ENCODE results near the gene OR10A3. TPM values are rescaled to one million over a fixed set of nuclear protein-coding genes. Genes with fewer than 3 reads are reported as not detected.
"Not testable (repeated sequence)": the region's sequence is repeated elsewhere in the genome, so short reads cannot be mapped to it uniquely, and the experiment has no call there.

OR10A3 gene
- total RNA-seq (ENCODE audit: low replicate concordance): not detected in 2 replicates
- long read RNA-seq: 0 reads

DNA sequence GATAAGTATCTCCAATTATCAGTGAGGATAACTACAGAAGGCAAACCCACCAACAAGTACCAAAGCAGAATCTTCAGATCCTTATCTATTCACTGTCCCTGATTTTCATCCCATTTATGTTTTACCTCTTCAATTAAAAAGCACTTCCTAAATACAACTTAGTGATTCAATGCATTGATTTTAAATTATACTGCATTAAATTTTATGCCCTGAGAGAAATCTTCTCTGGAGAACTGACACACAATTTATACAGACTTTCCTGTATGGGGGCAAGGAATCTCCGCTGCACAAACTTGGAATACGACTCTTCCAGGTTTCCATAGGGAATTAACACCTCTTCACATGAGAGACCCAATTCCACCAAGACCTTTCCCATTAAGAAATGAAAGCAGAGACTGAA, at the start of gene OR10A3:
TSS of gene OR10A3 (minus strand) at position 101 of the 400 bp plus-strand sequence. CDS start 2,188 bp downstream, outside the sequence.
- no peak within 1 kb of the TSS for H3K4me3 Mint-ChIP-seq
- H3K27me3 Mint-ChIP-seq: peaks cover 5% of the 10 kb centered on the region
- DNase-seq (ENCODE audit: extremely low spot score, unreplicated experiment): no peak
- no peaks in the 10 kb centered on the region for H3K4me1 Mint-ChIP-seq (ENCODE audit: unreplicated experiment)
- TF ChIP-seq, protein P1, sequence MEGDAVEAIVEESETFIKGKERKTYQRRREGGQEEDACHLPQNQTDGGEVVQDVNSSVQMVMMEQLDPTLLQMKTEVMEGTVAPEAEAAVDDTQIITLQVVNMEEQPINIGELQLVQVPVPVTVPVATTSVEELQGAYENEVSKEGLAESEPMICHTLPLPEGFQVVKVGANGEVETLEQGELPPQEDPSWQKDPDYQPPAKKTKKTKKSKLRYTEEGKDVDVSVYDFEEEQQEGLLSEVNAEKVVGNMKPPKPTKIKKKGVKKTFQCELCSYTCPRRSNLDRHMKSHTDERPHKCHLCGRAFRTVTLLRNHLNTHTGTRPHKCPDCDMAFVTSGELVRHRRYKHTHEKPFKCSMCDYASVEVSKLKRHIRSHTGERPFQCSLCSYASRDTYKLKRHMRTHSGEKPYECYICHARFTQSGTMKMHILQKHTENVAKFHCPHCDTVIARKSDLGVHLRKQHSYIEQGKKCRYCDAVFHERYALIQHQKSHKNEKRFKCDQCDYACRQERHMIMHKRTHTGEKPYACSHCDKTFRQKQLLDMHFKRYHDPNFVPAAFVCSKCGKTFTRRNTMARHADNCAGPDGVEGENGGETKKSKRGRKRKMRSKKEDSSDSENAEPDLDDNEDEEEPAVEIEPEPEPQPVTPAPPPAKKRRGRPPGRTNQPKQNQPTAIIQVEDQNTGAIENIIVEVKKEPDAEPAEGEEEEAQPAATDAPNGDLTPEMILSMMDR (conservative IDR thresholded peaks at IDR 0.05): no peak
- H3K9me3 Mint-ChIP-seq: peaks cover 9% of the 10 kb centered on the region
- H3K36me3 Mint-ChIP-seq: no peaks in the 10 kb centered on the region
- no peak within 1 kb of the TSS for H3K27ac Mint-ChIP-seq

- H3K9me3 Mint-ChIP-seq; H3K36me3 Mint-ChIP-seq; H3K27me3 Mint-ChIP-seq; DNase-seq (ENCODE audit: extremely low spot score, unreplicated experiment): not testable (repeated sequence)
- H3K27ac Mint-ChIP-seq: peak overlapping the region; percentile 78
- H3K4me3 Mint-ChIP-seq: peak overlapping the region; percentile 95
- peaks cover 12% of the 10 kb centered on the region for H3K4me1 Mint-ChIP-seq (ENCODE audit: unreplicated experiment)
Measured at GRCh38 chr11:7987560-7987883, 46.0 kb upstream of the OR10A3 start.

DNA sequence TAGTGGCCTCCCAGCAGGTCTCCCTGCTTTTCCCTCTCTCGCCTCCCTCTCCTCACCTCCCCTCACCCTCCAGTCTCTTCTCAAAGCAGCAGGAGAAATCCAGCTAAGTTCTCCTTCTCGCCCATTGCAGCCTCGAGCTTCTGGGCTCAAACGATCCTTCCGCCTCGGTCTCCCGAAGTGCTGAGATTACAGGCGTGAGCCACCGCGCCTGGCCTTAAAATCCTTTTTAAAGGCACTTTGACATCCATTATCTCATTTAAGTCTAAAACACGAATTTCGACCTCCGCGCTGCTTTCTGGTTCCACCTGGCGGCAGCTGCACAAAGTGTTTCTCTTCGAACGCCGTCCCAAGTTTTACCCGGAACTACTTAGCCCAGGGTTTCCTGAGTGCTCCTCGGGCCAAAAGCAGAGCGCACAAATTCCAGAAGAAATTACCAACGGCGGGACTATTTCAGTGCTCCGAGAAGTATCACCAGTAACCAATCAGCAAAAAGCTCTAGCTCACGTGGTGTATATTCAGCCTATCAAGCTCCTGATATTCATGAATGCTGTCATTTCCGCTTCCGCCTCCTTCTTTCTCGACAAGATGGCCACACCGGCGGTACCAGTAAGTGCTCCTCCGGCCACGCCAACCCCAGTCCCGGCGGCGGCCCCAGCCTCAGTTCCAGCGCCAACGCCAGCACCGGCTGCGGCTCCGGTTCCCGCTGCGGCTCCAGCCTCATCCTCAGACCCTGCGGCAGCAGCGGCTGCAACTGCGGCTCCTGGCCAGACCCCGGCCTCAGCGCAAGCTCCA, 45.5 kb upstream of the OR10A3 start, which contains the start of gene EIF3F:
TSS of gene EIF3F (plus strand) at position 570 of the 792 bp plus-strand sequence. CDS start at position 586, 16 bp downstream.
- Mint-ChIP-seq H3K4me1 (ENCODE audit: unreplicated experiment) (peaks cover 12% of the 10 kb centered on the region), H3K27me3 (peaks cover 7% of the 10 kb centered on the region), H3K27ac (peak within 1 kb of the TSS; percentile 78), H3K4me3 (peak within 1 kb of the TSS; percentile 95), H3K36me3 (no peaks in the 10 kb centered on the region), H3K9me3 (no peaks in the 10 kb centered on the region)
- DNase-seq (ENCODE audit: extremely low spot score, unreplicated experiment): peak; percentile 89
- TF ChIP-seq, protein P1 (conservative IDR thresholded peaks at IDR 0.05): peak; percentile 96

- Mint-ChIP-seq H3K4me1 (ENCODE audit: unreplicated experiment) (peaks cover 11% of the 10 kb centered on the region), H3K36me3 (no peaks in the 10 kb centered on the region), H3K9me3 (no peaks in the 10 kb centered on the region), H3K4me3 (no peak overlapping the region), H3K27me3 (peaks cover 7% of the 10 kb centered on the region), H3K27ac (no peak overlapping the region)
- DNase-seq (ENCODE audit: extremely low spot score, unreplicated experiment): no peak
- TF ChIP-seq, protein P1 (conservative IDR thresholded peaks at IDR 0.05): no peak
Measured at GRCh38 chr11:7983832-7984590, 42.5 kb upstream of the OR10A3 start.

DNA sequence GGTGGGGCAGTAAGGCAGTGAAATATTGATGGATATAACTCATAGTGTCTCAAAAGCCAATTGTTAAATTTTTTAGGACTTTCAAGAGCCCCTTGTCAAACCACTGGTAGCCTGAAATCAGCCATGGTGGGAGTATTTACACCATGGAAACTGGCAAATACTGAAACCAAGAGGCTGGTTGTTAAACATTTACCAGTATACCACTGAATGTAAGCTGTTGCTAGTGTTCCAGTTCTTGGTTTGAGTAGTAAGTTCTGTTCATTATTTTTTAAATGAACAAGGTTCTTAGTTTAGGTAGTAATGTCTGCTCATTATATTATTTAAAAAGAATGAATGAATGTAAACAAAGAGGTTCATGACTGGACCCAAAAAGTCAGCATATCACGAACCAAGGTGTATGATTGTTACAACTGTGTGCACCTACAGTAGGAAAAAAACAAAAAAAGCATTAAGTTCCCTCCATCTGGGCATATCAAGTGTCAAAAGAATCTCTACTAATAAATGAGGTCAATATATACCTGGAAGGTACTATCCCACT, 41.1 kb upstream of the OR10A3 start:
- Mint-ChIP-seq H3K27me3 (peaks cover 7% of the 10 kb centered on the region), H3K9me3 (no peaks in the 10 kb centered on the region), H3K36me3 (no peaks in the 10 kb centered on the region), H3K4me3 (no peak overlapping the region), H3K27ac (no peak overlapping the region), H3K4me1 (ENCODE audit: unreplicated experiment) (peaks cover 7% of the 10 kb centered on the region)
- TF ChIP-seq, protein P1 (conservative IDR thresholded peaks at IDR 0.05): no peak
- no peak for DNase-seq (ENCODE audit: extremely low spot score, unreplicated experiment)

Data from type B pancreatic cell (in vitro differentiated cells).